Measurements from ENCODE around the gene GOLGA6L6. TPM values are rescaled to one million over a fixed set of nuclear protein-coding genes. Genes with fewer than 3 reads are reported as not detected.
"Not testable (repeated sequence)": the region's sequence is repeated elsewhere in the genome, so short reads cannot be mapped to it uniquely, and the experiment has no call there.

Gene GOLGA6L6
- total RNA-seq (2013; cell fraction: nucleolus; rRNA removed) = not detected in 2 replicates
- total RNA-seq (2014; rRNA removed) (not detected in 2 replicates), total RNA-seq (2014; rRNA removed; fragmentation: Illumina TruSeq; extraction: Trizol) (not detected in 2 replicates), total RNA-seq (2021) (not detected in 2 replicates), polyA plus RNA-seq (2011; rRNA removed) (not detected in 2 replicates), polyA plus RNA-seq (2014; fragmentation: Illumina TruSeq; extraction: Trizol) (not detected in 2 replicates), polyA plus RNA-seq (2014; fragmentation: Nextera tagmentation; extraction: Ambion mirVana) (not detected), polyA plus RNA-seq (2014; rRNA removed) (not detected in 2 replicates), polyA plus RNA-seq (2016; fragmentation: Nextera tagmentation; extraction: Ambion mirVana) (not detected), polyA minus RNA-seq (2011; rRNA and poly(A)+ RNA removed) (not detected in 2 replicates), Bru-seq, nascent RNA (not detected), BruChase-seq, experiment 1, labeled RNA remaining after a 6-hour chase (not detected), BruChase-seq, experiment 2, labeled RNA remaining after a 2-hour chase (not detected)
- not detected for polyA plus RNA-seq (2011; ENCODE audit: low read depth)
- polyA plus RNA-seq (2011; cell fraction: cytosol; rRNA removed) = not detected in 2 replicates
- not detected in 2 replicates for polyA plus RNA-seq (2011; cell fraction: nucleus; rRNA removed)
- polyA plus RNA-seq (2012) = not detected in 2 replicates
- not detected in 2 replicates for polyA minus RNA-seq (2011; cell fraction: cytosol; rRNA and poly(A)+ RNA removed)
- polyA minus RNA-seq (2011; cell fraction: nucleus; rRNA and poly(A)+ RNA removed) = not detected in 2 replicates
- long read RNA-seq, experiment 1 = 0 reads
- long read RNA-seq, experiment 2 = 0 reads

DNA sequence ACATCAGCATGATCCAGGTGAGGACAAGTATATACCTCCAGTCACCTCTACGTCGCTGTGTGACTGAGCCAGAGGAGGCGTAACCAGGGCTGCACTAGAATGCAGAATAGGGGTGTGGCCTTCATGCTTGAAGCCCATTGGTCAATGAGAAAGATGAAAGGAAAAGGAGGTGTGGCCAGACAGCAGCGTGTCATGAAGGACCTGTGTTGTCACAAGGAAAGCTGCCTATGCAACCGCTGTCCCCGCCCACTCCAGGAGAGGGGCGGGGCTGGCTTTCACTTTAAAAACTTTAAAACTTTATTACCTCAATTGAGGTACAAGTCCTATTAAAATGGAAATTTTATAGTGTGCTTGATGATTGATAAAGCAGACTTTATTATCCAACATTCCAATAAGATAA, at the start of gene GOLGA6L6:
GOLGA6L6 (minus strand) TSS at position 101 of the 400 bp plus-strand sequence; CDS start at position 10, 91 bp downstream.
- H3K9me3 ChIP-seq (replicated peaks; ENCODE audit: control insufficient read depth, insufficient read depth, low read length); RAD21 ChIA-PET (ENCODE audit: unreplicated experiment); H3K27me3 ChIP-seq (replicated peaks in 1 of 2; ENCODE audit: control insufficient read depth in 2 of 2, insufficient read depth in 2 of 2, low read length in 1 of 2); BruUV-seq (replicated peaks); CTCF ChIA-PET; H3K9ac ChIP-seq (ENCODE audit: control insufficient read depth, insufficient read depth, low read length); H3K4me1 ChIP-seq (ENCODE audit: control insufficient read depth, insufficient read depth, low read length); ATAC-seq; POLR2A ChIA-PET; H3K79me2 ChIP-seq (ENCODE audit: control insufficient read depth, insufficient read depth, low read length); H2AFZ ChIP-seq (ENCODE audit: control insufficient read depth, low read depth, low read length); FAIRE-seq; DNase-seq (ENCODE audit: low read depth, low spot score); H3K4me3 ChIP-seq; H3K36me3 ChIP-seq (ENCODE audit: control insufficient read depth in 2 of 2, insufficient read depth in 2 of 2, low read length in 1 of 2); H4K20me1 ChIP-seq (ENCODE audit: control insufficient read depth, insufficient read depth); in situ Hi-C loops (cut with MboI); H3K27ac ChIP-seq (ENCODE audit: control insufficient read depth, insufficient read depth); SMC1A ChIA-PET (ENCODE audit: uncharacterized antibody, unreplicated experiment); H3K4me2 ChIP-seq (ENCODE audit: control insufficient read depth, insufficient read depth); intact Hi-C loops (cut with micrococcal nuclease; ENCODE audit: unreplicated experiment): not testable (repeated sequence)
- WGBS (ENCODE audit: insufficient coverage, insufficient replicate concordance, low lambda C conversion rate, missing lambda C conversion rate) = 58% methylated on average over 4 of the region's 7 CpGs

- BruUV-seq (replicated peaks); intact Hi-C loops (cut with micrococcal nuclease; ENCODE audit: unreplicated experiment); H3K27me3 ChIP-seq (replicated peaks in 1 of 2; ENCODE audit: control insufficient read depth in 2 of 2, insufficient read depth in 2 of 2, low read length in 1 of 2); H3K79me2 ChIP-seq (ENCODE audit: control insufficient read depth, insufficient read depth, low read length); H3K36me3 ChIP-seq (ENCODE audit: control insufficient read depth in 2 of 2, insufficient read depth in 2 of 2, low read length in 1 of 2); H3K27ac ChIP-seq (ENCODE audit: control insufficient read depth, insufficient read depth); H3K4me3 ChIP-seq; H2AFZ ChIP-seq (ENCODE audit: control insufficient read depth, low read depth, low read length); DNase-seq (ENCODE audit: low read depth, low spot score); POLR2A ChIA-PET; H3K9me3 ChIP-seq (replicated peaks; ENCODE audit: control insufficient read depth, insufficient read depth, low read length); FAIRE-seq; H3K4me1 ChIP-seq (ENCODE audit: control insufficient read depth, insufficient read depth, low read length); H4K20me1 ChIP-seq (ENCODE audit: control insufficient read depth, insufficient read depth); H3K4me2 ChIP-seq (ENCODE audit: control insufficient read depth, insufficient read depth); ATAC-seq; in situ Hi-C loops (cut with MboI); CTCF ChIA-PET; RAD21 ChIA-PET (ENCODE audit: unreplicated experiment); H3K9ac ChIP-seq (ENCODE audit: control insufficient read depth, insufficient read depth, low read length); SMC1A ChIA-PET (ENCODE audit: uncharacterized antibody, unreplicated experiment): not testable (repeated sequence)
- no CpG with 5 or more reads among the region's 2 CpGs for WGBS (ENCODE audit: insufficient coverage, insufficient replicate concordance, low lambda C conversion rate, missing lambda C conversion rate)
Observed at GRCh38 chr15:20590069-20590468, 48.5 kb upstream of the GOLGA6L6 start.

GRCh38 chr15:20586821-20587220, 45.2 kb upstream of the GOLGA6L6 start:
- H2AFZ ChIP-seq (ENCODE audit: control insufficient read depth, low read depth, low read length); FAIRE-seq; H3K4me1 ChIP-seq (ENCODE audit: control insufficient read depth, insufficient read depth, low read length); H3K27ac ChIP-seq (ENCODE audit: control insufficient read depth, insufficient read depth); H3K4me3 ChIP-seq; H3K4me2 ChIP-seq (ENCODE audit: control insufficient read depth, insufficient read depth); DNase-seq (ENCODE audit: low read depth, low spot score); SMC1A ChIA-PET (ENCODE audit: uncharacterized antibody, unreplicated experiment); ATAC-seq; H3K27me3 ChIP-seq (replicated peaks in 1 of 2; ENCODE audit: control insufficient read depth in 2 of 2, insufficient read depth in 2 of 2, low read length in 1 of 2); POLR2A ChIA-PET; H3K9ac ChIP-seq (ENCODE audit: control insufficient read depth, insufficient read depth, low read length); RAD21 ChIA-PET (ENCODE audit: unreplicated experiment); intact Hi-C loops (cut with micrococcal nuclease; ENCODE audit: unreplicated experiment); in situ Hi-C loops (cut with MboI); H4K20me1 ChIP-seq (ENCODE audit: control insufficient read depth, insufficient read depth); H3K9me3 ChIP-seq (replicated peaks; ENCODE audit: control insufficient read depth, insufficient read depth, low read length); BruUV-seq (replicated peaks); CTCF ChIA-PET; H3K36me3 ChIP-seq (ENCODE audit: control insufficient read depth in 2 of 2, insufficient read depth in 2 of 2, low read length in 1 of 2); H3K79me2 ChIP-seq (ENCODE audit: control insufficient read depth, insufficient read depth, low read length): not testable (repeated sequence)
- 13% methylated on average over 1 of the region's 3 CpGs for WGBS (ENCODE audit: insufficient coverage, insufficient replicate concordance, low lambda C conversion rate, missing lambda C conversion rate)

GRCh38 chr15:20582726-20583115, 41.1 kb upstream of the GOLGA6L6 start:
- RAD21 ChIA-PET (ENCODE audit: unreplicated experiment); BruUV-seq (replicated peaks); FAIRE-seq; in situ Hi-C loops (cut with MboI); H3K36me3 ChIP-seq (ENCODE audit: control insufficient read depth in 2 of 2, insufficient read depth in 2 of 2, low read length in 1 of 2); H3K79me2 ChIP-seq (ENCODE audit: control insufficient read depth, insufficient read depth, low read length); H3K9me3 ChIP-seq (replicated peaks; ENCODE audit: control insufficient read depth, insufficient read depth, low read length); CTCF ChIA-PET; intact Hi-C loops (cut with micrococcal nuclease; ENCODE audit: unreplicated experiment); SMC1A ChIA-PET (ENCODE audit: uncharacterized antibody, unreplicated experiment); H3K4me1 ChIP-seq (ENCODE audit: control insufficient read depth, insufficient read depth, low read length); H2AFZ ChIP-seq (ENCODE audit: control insufficient read depth, low read depth, low read length); H3K9ac ChIP-seq (ENCODE audit: control insufficient read depth, insufficient read depth, low read length); H3K4me3 ChIP-seq; H4K20me1 ChIP-seq (ENCODE audit: control insufficient read depth, insufficient read depth); POLR2A ChIA-PET; H3K27ac ChIP-seq (ENCODE audit: control insufficient read depth, insufficient read depth); H3K27me3 ChIP-seq (replicated peaks in 1 of 2; ENCODE audit: control insufficient read depth in 2 of 2, insufficient read depth in 2 of 2, low read length in 1 of 2); H3K4me2 ChIP-seq (ENCODE audit: control insufficient read depth, insufficient read depth); ATAC-seq; DNase-seq (ENCODE audit: low read depth, low spot score): not testable (repeated sequence)
- 0% methylated on average over 1 of the region's 18 CpGs for WGBS (ENCODE audit: insufficient coverage, insufficient replicate concordance, low lambda C conversion rate, missing lambda C conversion rate)

Data from GM12878 (cell line).